ENCODE results near the gene TRAPPC2L.

DNA sequence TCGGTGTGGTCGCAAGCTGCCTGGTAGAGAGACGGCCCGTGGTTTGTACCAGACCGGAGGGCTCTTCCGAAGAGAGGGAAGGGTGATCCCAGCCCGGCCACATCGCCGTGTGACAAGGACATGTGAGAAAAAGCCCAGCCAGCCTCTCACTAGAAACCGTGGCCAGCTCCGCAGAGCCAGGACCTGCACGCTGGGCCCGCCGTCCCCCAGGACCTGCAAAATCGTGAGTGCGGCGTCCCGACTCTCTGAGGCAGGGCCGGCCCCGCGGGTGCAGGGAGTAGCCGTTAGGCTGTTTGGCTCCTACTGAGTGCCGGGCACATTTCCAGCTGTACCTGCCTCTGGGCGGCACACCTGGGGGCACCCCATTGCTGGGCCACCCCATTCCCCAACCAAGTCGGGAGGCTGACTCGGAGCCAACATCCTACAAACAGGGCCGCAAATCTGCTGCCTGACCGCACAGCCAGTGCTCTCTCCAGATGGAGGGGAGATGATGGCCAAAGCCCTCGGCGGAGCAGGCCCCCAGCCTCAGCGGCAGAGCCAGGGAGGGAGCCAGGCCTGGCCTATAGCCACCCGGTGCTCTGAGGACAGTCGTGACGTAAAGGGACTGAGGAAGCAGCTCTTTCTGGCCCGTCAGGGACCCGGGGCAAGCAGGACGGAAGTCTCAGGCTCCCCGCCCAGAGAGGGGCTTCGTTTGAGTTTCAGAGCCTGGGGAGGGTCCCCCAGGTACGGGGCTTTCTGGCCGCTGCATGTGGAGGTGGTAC, 43.2 kb downstream of the TRAPPC2L start:
- TF ChIP-seq POLR2AphosphoS5 (IDR thresholded peaks at IDR 0.05; ENCODE audit: low read depth, low read length) (no peak), POLR2A (IDR thresholded peaks at IDR 0.05; ENCODE audit: low read depth, low read length) (no peak), SPI1 (IDR thresholded peaks at IDR 0.05; ENCODE audit: low read depth, low read length) (no peak), TAF1 (IDR thresholded peaks at IDR 0.05; ENCODE audit: low read depth, low read length) (no peak)
